GM19193 (cell line): ENCODE results near the gene PYCARD.

Experiments
- POLR2A ChIP-seq: IDR thresholded peaks from 4 replicates; pipeline ENCODE4 v1.6.1; 2011; ENCODE audit not compliant: insufficient read depth, insufficient read length; ENCODE audit errors: extremely low read depth

PYCARD gene

GRCh38 chr16:31202414-31203375 lies at the start of gene PYCARD:
Gene PYCARD, minus strand, starts transcription at chr16:31202760. Its CDS starts 70 bp downstream, at chr16:31202690.
- peak; percentile 32 for TF ChIP-seq POLR2A

- TF ChIP-seq POLR2A = no peak
Measured at GRCh38 chr16:31251435-31251834, 48.9 kb upstream of the PYCARD start.

DNA sequence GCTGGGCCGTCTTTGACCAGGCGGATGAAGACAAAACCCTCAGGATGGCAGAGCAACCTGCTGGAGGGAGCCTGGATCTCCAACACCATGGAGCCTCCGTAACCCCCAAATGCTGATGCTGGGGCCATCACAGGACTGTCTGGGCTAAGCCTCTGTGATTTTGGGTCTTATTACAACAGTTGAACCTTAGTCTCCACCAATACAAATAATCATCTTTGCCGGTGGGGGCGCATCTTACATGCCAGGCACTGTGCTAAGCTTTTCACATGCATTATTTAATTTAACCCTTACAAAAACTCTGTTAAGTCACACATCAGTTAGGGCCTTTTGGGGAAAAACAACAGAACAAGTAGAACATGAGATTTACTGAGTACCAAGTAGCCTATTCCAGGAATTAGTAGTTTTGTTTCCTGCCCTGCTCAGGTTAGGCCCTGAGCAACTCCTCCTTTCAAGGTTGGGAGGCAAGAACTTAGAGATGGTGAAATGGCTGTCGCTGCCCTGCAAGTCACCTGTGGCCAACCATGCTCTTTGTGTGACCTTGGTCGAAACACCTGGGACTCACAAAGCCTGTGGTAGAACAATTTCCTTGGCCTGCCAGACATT lies 48.3 kb upstream of the PYCARD start:
- no peak for TF ChIP-seq POLR2A

DNA sequence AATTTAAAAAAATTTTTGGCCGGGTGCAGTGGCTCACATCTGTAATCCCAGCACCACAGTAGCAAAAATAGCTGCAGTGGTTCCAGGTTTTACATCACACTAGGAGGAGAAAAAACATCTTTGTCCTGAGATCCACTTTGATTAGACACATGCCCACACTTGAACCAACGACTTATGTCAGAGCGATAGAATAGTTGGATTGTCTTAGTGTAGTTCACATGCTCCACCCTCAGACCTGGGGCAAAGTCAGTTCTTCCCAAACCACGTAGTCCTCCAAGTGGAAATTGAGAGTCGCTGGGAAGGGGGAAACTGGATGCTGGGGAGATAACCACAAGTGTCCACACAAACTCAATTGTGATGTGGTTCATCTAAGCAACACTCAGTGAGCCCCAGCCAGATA lies 45.8 kb upstream of the PYCARD start:
- TF ChIP-seq POLR2A = no peak

GRCh38 chr16:31246296-31246695 lies 43.7 kb upstream of the PYCARD start:
- TF ChIP-seq POLR2A = no peak

DNA sequence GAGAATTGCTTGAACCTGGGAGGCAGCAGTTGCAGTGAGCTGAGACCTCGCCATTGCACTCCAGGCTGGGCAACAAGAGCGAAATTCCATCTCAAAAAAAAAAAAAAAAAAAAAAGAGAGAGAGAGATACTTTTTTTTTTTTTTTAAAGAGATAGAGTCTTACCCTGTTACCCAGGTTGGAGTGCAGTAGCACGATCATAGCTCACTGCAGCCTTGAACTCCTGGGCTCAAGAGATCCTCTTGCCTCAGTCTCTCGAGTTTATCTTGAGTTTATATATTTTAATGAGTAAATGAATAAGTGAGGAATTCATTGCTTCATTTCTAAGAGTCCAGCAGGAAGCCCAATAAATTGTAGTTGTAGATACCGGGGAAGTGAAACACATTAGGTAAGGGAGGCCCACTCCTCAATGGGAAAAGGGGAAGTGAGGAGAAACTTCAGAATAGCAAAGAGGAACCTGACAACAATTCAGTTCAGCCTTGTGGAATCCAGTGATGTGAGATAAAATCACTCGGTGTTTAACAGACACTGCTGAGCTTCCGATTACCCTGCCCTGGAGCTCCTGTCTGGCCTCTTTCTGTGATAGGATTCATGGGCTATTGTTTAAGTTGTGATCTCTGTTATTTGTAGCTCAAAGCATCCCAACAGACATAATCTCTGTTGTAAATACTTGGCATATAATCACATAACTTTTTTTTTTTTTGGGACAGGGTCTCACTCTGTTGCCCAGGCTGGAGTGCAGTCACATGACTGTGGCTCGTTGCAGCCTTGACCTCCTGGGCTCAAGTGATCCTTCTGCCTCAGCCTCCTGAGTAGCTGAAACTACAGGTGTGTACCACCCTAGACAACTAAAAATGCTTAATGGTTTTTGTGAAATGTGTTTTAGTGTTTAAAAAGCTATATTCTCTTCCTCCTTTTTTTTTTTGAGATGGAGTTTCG lies 41.4 kb upstream of the PYCARD start:
- no peak for TF ChIP-seq POLR2A

DNA sequence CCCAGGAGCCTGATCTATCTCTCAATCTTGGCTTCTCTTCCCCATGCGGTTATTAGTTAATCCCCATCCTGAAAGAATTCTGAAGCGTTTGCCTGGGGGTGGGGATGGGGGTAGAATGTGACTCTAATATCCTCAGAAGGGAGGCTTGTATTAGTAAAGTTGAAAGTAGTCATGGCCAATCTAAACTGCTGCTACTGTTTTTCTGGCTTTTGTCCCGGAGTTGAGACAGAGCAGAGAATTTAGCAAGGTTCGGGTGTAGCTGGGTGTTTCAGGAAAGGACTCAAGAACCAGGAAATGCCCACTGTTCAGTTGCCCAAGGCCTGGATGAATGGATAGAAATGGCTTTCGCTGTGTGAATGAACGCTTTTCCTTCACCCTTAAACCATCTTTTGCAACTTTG lies 39.6 kb upstream of the PYCARD start:
- TF ChIP-seq POLR2A = no peak

DNA sequence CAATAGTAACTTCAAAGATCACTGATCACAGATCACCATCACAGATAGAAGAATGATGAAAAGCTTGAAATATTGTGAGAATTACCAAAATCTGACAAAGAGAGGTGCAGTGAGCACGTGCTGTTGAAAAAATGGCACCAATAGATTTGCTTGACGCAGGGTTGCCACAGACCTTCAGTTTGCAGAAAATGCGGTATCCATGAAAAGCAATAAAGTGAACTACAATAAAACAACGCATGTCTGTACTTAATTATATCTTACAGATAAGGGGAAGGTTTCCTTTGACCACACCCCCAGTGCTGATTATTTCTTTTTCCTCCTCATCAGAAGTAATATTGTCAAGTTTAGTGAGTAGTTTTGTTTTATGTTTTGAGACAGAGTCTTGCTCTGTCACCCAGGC lies 35.5 kb upstream of the PYCARD start:
- TF ChIP-seq POLR2A = no peak

- no peak for TF ChIP-seq POLR2A
Measured at GRCh38 chr16:31229501-31229900, 26.9 kb upstream of the PYCARD start.

GRCh38 chr16:31228206-31228605 lies 25.6 kb upstream of the PYCARD start:
- TF ChIP-seq POLR2A = no peak

GRCh38 chr16:31225193-31225592 lies 22.6 kb upstream of the PYCARD start:
- TF ChIP-seq POLR2A = no peak

DNA sequence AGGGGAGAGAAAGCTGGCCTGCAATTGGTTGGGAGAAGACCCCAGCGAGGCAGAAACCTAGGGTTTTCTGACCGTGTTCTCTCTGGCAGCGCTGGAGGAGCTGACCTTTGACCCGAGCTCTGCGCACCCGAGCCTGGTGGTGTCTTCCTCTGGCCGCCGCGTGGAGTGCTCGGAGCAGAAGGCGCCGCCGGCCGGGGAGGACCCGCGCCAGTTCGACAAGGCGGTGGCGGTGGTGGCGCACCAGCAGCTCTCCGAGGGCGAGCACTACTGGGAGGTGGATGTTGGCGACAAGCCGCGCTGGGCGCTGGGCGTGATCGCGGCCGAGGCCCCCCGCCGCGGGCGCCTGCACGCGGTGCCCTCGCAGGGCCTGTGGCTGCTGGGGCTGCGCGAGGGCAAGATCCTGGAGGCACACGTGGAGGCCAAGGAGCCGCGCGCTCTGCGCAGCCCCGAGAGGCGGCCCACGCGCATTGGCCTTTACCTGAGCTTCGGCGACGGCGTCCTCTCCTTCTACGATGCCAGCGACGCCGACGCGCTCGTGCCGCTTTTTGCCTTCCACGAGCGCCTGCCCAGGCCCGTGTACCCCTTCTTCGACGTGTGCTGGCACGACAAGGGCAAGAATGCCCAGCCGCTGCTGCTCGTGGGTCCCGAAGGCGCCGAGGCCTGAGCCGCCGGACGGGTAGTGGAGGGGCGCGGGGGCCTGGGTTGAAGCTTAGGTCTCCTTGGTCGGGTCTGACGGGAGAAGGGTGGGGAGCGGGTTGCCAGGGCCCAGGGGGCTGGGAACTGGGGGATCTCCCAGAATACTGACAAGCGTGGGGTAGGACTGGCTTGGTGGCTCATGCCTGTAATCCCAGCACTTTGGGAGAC lies 21.8 kb upstream of the PYCARD start:
- no peak for TF ChIP-seq POLR2A

DNA sequence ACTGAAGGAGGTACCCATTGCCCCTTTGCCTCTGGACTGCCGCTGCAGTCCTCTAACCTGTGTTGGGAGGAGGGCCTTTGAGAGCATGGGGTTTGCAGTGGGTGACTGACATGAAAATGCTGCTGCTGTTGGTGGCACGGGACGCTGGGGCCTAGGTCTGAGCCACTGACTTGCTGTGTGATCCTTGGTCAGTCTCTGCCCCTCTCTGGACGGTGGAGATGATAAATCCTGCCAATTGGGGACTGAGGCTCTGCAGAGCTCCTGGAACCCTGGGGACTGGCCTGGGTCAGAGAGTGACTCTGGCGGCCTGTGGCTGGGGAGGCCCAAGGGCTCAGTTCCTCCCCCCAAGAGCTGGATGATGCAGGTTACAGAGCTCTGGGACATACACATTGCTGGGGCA lies 20.5 kb upstream of the PYCARD start:
- no peak for TF ChIP-seq POLR2A
